ENCODE results near the gene OPHN1. TPM values are rescaled to one million over a fixed set of nuclear protein-coding genes. Genes with fewer than 3 reads are reported as not detected.

OPHN1 gene
- total RNA-seq, 1 experiment from 2014 or later: 4.4 TPM

- ChIA-PET CTCF (interaction anchor here (1.3 kb wide), 1 partner anchor 238 kb away, joined by 4 read pairs; no protein-coding TSS in a partner anchor), POLR2A (no interaction called here)
- no peaks in the 10 kb centered on the region for H3K27me3 Mint-ChIP-seq (ENCODE audit: low read depth)
- H3K9me3 Mint-ChIP-seq: no peaks in the 10 kb centered on the region
- 0 out of 2 replicates have a peak, but pooled peaks cover 3% of the 10 kb centered on the region for H3K4me1 Mint-ChIP-seq
- no peaks in the 10 kb centered on the region for H3K36me3 Mint-ChIP-seq
- H3K27ac Mint-ChIP-seq: no peak overlapping the region
- ATAC-seq (no peak), DNase-seq (ENCODE audit: low spot score) (no peak)
- TF ChIP-seq MLX (CRISPR knock-in tag; IDR thresholded peaks at IDR 0.05): no peak
- TF ChIP-seq, protein P1, sequence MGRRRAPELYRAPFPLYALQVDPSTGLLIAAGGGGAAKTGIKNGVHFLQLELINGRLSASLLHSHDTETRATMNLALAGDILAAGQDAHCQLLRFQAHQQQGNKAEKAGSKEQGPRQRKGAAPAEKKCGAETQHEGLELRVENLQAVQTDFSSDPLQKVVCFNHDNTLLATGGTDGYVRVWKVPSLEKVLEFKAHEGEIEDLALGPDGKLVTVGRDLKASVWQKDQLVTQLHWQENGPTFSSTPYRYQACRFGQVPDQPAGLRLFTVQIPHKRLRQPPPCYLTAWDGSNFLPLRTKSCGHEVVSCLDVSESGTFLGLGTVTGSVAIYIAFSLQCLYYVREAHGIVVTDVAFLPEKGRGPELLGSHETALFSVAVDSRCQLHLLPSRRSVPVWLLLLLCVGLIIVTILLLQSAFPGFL (CRISPR knock-in tag; IDR thresholded peaks at IDR 0.05; ENCODE audit: borderline replicate concordance): no peak
- no peak for TF ChIP-seq JUN (CRISPR knock-in tag; IDR thresholded peaks at IDR 0.05)
- TF ChIP-seq SMAD3 (CRISPR knock-in tag; IDR thresholded peaks at IDR 0.05; ENCODE audit: borderline replicate concordance): no peak
- TF ChIP-seq NR3C1 (CRISPR knock-in tag; conservative IDR thresholded peaks at IDR 0.05; ENCODE audit: low read depth): no peak
- TF ChIP-seq ETV6 (CRISPR knock-in tag; IDR thresholded peaks at IDR 0.05): no peak
- TF ChIP-seq ZNF532 (CRISPR knock-in tag; IDR thresholded peaks at IDR 0.05; ENCODE audit: borderline replicate concordance): no peak
- no peak for TF ChIP-seq FOXK1 (CRISPR knock-in tag; IDR thresholded peaks at IDR 0.05)
- TF ChIP-seq, protein P2, sequence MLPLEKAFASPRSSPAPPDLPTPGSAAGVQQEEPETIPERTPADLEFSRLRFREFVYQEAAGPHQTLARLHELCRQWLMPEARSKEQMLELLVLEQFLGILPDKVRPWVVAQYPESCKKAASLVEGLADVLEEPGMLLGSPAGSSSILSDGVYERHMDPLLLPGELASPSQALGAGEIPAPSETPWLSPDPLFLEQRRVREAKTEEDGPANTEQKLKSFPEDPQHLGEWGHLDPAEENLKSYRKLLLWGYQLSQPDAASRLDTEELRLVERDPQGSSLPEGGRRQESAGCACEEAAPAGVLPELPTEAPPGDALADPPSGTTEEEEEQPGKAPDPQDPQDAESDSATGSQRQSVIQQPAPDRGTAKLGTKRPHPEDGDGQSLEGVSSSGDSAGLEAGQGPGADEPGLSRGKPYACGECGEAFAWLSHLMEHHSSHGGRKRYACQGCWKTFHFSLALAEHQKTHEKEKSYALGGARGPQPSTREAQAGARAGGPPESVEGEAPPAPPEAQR (CRISPR knock-in tag; IDR thresholded peaks at IDR 0.05): no peak
- TF ChIP-seq IRF2 (CRISPR knock-in tag; IDR thresholded peaks at IDR 0.05; ENCODE audit: borderline replicate concordance, low read depth): no peak
- TF ChIP-seq ELF4 (CRISPR knock-in tag; IDR thresholded peaks at IDR 0.05; ENCODE audit: low read depth): no peak
- TF ChIP-seq CTCF (IDR thresholded peaks at IDR 0.05): no peak
- no peak for TF ChIP-seq JAZF1 (CRISPR knock-in tag; IDR thresholded peaks at IDR 0.05)
- TF ChIP-seq EMX1 (CRISPR knock-in tag; IDR thresholded peaks at IDR 0.05): no peak
- TF ChIP-seq, protein P3, sequence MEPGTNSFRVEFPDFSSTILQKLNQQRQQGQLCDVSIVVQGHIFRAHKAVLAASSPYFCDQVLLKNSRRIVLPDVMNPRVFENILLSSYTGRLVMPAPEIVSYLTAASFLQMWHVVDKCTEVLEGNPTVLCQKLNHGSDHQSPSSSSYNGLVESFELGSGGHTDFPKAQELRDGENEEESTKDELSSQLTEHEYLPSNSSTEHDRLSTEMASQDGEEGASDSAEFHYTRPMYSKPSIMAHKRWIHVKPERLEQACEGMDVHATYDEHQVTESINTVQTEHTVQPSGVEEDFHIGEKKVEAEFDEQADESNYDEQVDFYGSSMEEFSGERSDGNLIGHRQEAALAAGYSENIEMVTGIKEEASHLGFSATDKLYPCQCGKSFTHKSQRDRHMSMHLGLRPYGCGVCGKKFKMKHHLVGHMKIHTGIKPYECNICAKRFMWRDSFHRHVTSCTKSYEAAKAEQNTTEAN (CRISPR knock-in tag; IDR thresholded peaks at IDR 0.05): no peak
- TF ChIP-seq CREM (CRISPR knock-in tag; IDR thresholded peaks at IDR 0.05): no peak
- TF ChIP-seq ZNF219 (CRISPR knock-in tag; IDR thresholded peaks at IDR 0.05; ENCODE audit: borderline replicate concordance): no peak
- TF ChIP-seq RELA (CRISPR knock-in tag; IDR thresholded peaks at IDR 0.05; ENCODE audit: borderline replicate concordance): no peak
- TF ChIP-seq HMGA2 (CRISPR knock-in tag; IDR thresholded peaks at IDR 0.05): no peak
- H3K4me3 Mint-ChIP-seq: no peak overlapping the region
Observed at GRCh38 chrX:68421636-68422035, 11.7 kb downstream of the OPHN1 start.
